ENCODE data around the gene GBGT1.

Gene GBGT1

DNA sequence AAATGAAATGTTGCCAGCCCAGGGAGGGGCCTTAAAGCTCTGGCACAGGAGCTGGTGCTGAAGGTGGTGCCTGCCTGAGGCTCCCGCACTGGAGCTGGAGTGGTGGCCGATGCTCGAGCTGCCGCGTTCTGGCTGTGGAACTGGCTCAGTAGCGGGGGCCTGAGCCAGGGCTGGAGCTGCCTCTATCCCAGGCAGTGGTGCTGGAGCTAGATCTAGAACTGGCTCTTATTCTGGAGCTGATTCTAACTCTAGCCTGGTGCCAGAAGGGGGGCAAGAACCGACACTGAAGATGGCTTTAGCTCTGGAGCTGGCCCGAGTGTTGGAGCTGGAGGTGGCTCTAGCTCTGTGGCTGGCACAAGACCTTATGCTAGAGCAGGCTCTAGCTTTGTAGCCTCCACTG, 26.1 kb upstream of the GBGT1 start:
- Histone ChIP-seq H3K4me1 (ENCODE audit: control insufficient read depth, insufficient read depth, low read length) (no peaks in the 10 kb centered on the region), H3K9ac (ENCODE audit: low read depth, low read length) (no peak overlapping the region), H3K9me3 (replicated peaks; ENCODE audit: low read length) (peaks cover 4% of the 10 kb centered on the region), H3K4me3 (ENCODE audit: low read length) (no peak overlapping the region), H3K36me3 (ENCODE audit: insufficient read depth, low read length) (no peaks in the 10 kb centered on the region), H3K27me3 (ENCODE audit: control insufficient read depth, insufficient read depth, low read length) (peaks cover 34% of the 10 kb centered on the region), H3K4me2 (ENCODE audit: low read length) (no peak overlapping the region)

DNA sequence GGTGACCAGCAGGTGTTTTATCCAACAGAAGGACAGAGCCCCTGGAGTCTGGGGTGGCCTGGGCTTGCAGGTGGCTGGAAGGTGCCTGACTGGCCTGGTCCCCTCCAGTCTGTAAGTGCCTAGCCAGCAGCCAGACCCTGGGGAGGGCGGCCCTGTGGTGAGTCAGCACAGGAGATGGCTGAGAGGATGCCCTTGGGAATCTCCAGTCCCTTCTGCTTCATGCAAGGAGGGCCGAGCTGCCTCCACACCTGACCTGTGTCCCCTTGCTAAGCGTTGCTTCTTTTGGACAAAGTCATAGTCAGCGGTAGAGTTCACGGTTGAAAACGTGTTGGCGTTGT, 25.1 kb upstream of the GBGT1 start:
- H3K27me3 ChIP-seq (ENCODE audit: control insufficient read depth, insufficient read depth, low read length), result peaks cover 38% of the 10 kb centered on the region
- no peak overlapping the region for H3K4me3 ChIP-seq (ENCODE audit: low read length)
- H3K4me1 ChIP-seq (ENCODE audit: control insufficient read depth, insufficient read depth, low read length), result no peaks in the 10 kb centered on the region
- H3K36me3 ChIP-seq (ENCODE audit: insufficient read depth, low read length), result no peaks in the 10 kb centered on the region
- H3K9ac ChIP-seq (ENCODE audit: low read depth, low read length), result no peak overlapping the region
- H3K9me3 ChIP-seq (replicated peaks; ENCODE audit: low read length), result no peaks in the 10 kb centered on the region
- no peak overlapping the region for H3K4me2 ChIP-seq (ENCODE audit: low read length)

DNA sequence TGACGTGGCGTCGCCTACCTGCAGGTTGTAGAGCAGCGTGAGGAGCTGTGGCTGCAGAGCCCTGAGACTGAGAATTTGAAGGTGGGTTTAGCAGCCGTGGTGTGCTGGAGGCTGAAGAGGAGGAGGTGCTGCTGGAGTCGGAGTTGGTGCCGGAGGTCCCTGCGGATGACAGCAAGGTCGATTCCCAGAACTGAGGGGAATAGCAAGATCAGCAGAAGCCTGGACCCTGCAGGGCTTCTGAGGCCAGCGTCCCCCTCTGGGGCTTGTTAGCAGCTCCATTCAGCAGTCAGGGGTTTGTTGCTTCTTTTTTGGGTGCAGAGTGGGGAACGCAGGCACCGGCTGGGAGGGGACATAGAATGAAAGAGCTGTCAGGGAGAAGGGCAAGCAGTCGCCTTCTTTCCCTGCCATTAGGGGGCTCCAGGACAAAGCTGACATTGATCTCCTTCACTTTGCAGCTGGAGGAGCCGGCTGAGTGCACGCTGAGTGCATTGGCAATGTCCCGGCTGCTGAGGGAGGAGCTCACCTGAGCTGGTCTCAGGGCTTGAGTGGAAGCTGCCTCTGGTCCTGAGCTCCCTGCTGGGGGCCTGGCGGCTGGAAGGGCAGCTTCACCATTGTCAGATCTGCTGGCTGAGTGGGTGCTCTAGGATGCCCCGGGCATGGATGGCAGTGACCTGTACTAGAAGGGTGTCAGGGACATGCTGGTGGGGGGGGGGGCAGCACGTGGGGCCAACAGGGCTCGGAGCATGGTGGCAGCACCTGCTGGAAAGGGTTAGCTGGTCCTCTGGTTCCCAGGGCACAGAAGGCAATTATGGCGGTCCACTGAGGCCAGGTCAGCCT, 24.5 kb upstream of the GBGT1 start:
- Histone ChIP-seq H3K4me3 (ENCODE audit: low read length) (no peak overlapping the region), H3K4me2 (ENCODE audit: low read length) (no peak overlapping the region), H3K36me3 (ENCODE audit: insufficient read depth, low read length) (no peaks in the 10 kb centered on the region), H3K4me1 (ENCODE audit: control insufficient read depth, insufficient read depth, low read length) (no peaks in the 10 kb centered on the region), H3K9ac (ENCODE audit: low read depth, low read length) (no peak overlapping the region), H3K27me3 (ENCODE audit: control insufficient read depth, insufficient read depth, low read length) (peaks cover 42% of the 10 kb centered on the region), H3K9me3 (replicated peaks; ENCODE audit: low read length) (no peaks in the 10 kb centered on the region)

DNA sequence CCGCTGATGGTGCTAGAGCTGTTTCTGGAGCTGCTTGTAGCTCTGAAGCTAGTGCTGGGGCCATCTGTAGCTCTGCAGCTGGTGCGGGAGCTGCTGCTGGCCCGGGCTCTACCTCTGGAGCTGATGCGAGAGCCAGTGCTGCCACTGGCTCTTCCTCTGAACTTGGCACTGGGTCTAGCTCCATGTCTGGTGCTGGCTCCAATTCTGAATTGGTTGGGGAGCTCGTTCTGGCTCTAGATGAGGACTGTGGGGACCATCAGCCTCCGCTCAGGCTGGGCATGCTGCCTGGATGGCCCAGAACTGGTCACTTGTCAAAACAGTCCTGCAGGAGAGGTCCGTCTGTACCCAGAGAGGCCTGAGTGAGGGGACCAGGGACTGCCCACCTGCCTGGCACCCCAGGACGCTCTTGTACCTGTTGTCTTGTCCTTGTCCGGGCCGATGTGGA, 23.9 kb upstream of the GBGT1 start:
- no peaks in the 10 kb centered on the region for H3K4me1 ChIP-seq (ENCODE audit: control insufficient read depth, insufficient read depth, low read length)
- no peaks in the 10 kb centered on the region for H3K36me3 ChIP-seq (ENCODE audit: insufficient read depth, low read length)
- H3K4me3 ChIP-seq (ENCODE audit: low read length), result no peak overlapping the region
- H3K9me3 ChIP-seq (replicated peaks; ENCODE audit: low read length), result no peaks in the 10 kb centered on the region
- peaks cover 48% of the 10 kb centered on the region for H3K27me3 ChIP-seq (ENCODE audit: control insufficient read depth, insufficient read depth, low read length)
- no peak overlapping the region for H3K9ac ChIP-seq (ENCODE audit: low read depth, low read length)
- H3K4me2 ChIP-seq (ENCODE audit: low read length), result no peak overlapping the region

DNA sequence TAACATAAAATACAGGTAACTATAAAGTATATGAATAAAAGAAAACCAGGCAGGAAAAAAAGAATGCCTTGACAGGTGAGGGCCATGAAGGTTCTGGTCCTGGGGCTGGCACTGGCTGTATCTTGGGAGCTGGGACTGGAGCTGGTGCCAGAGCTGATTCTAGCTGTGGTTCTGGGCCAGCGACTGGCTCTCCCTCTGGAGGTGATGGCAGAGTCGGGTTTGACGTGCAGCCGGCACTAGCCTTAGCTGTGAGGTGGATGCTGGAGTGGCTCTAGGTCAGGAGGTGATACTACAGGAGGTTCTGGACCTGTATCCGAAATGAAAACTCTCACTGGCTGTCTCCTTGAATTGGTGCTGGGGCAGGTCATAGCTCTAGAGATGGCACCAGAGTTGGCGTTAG, 23.0 kb upstream of the GBGT1 start:
- Histone ChIP-seq H3K36me3 (ENCODE audit: insufficient read depth, low read length) (no peaks in the 10 kb centered on the region), H3K27me3 (ENCODE audit: control insufficient read depth, insufficient read depth, low read length) (peaks cover 57% of the 10 kb centered on the region)

DNA sequence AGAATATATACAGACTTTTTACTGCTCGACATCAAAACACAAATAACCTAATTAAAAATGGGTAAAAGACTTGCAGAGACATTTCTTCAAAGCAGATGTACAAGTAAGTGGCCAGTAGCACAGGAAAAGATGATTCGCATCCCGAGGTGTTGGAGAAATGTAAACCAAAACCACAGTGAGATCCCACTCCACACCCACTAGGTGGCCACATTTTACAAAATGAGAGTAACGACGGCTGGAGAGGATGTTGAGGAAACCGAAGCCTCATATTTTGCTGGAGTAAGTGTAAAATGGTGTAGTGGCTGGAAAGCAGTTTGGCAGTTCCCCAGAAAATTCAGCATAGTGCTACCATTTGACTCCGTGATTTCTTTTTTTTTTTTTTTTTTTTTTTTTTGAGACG, 21.3 kb upstream of the GBGT1 start:
- H3K4me3 ChIP-seq (ENCODE audit: low read length), result no peak overlapping the region
- H3K9ac ChIP-seq (ENCODE audit: low read depth, low read length), result no peak overlapping the region
- no peak overlapping the region for H3K4me2 ChIP-seq (ENCODE audit: low read length)
- no peaks in the 10 kb centered on the region for H3K4me1 ChIP-seq (ENCODE audit: control insufficient read depth, insufficient read depth, low read length)
- H3K9me3 ChIP-seq (replicated peaks; ENCODE audit: low read length), result no peaks in the 10 kb centered on the region
- no peaks in the 10 kb centered on the region for H3K36me3 ChIP-seq (ENCODE audit: insufficient read depth, low read length)
- H3K27me3 ChIP-seq (ENCODE audit: control insufficient read depth, insufficient read depth, low read length), result peaks cover 62% of the 10 kb centered on the region

More for the DNA sequence above, 23.0 kb upstream of the GBGT1 start:
- Histone ChIP-seq H3K4me1 (ENCODE audit: control insufficient read depth, insufficient read depth, low read length) (no peaks in the 10 kb centered on the region), H3K4me3 (ENCODE audit: low read length) (no peak overlapping the region), H3K4me2 (ENCODE audit: low read length) (no peak overlapping the region), H3K9me3 (replicated peaks; ENCODE audit: low read length) (no peaks in the 10 kb centered on the region), H3K9ac (ENCODE audit: low read depth, low read length) (no peak overlapping the region)

DNA sequence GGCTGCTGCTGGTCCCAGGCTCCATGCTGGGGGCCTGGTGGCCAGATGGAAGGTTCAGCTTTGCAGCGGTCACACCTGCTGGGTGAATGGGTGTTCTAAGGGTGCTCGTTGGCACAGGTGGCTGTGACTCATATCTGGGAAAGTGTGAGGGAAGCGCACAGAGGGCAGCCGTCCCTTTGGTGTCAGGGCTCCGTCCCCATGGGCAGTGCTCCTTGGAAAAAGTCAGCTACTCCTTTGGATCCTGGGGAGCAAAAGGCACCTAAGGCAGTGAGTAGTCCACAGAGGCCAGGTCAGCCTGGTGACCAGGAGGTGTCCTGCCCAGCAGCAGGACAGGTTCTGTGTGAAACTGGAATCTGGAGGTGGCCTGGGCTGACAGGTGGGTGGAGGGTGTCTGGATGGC, 18.4 kb upstream of the GBGT1 start:
- Histone ChIP-seq H3K4me3 (ENCODE audit: low read length) (no peak overlapping the region), H3K27me3 (ENCODE audit: control insufficient read depth, insufficient read depth, low read length) (peaks cover 56% of the 10 kb centered on the region), H3K36me3 (ENCODE audit: insufficient read depth, low read length) (no peaks in the 10 kb centered on the region), H3K4me2 (ENCODE audit: low read length) (no peak overlapping the region), H3K4me1 (ENCODE audit: control insufficient read depth, insufficient read depth, low read length) (no peaks in the 10 kb centered on the region), H3K9me3 (replicated peaks; ENCODE audit: low read length) (no peaks in the 10 kb centered on the region), H3K9ac (ENCODE audit: low read depth, low read length) (no peak overlapping the region)

DNA sequence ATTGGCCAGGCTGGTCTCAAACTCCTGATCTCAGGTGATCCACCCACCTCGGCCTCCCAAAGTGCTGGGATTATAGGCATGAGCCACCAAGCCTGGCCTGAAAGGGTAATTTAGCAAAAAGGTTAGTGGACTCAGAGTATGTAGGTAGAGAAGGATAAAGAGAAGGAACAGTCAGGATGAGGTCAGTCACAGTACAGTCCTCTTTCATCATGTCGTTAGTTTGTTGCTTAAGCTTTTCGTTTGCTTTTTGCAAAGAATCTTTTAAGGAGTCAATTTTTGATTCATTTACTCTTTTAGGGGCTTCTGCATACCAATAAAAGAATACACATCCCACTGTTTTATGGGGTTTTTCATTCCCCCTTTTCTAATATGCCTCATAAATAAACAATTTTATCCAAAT, 17.8 kb upstream of the GBGT1 start:
- Histone ChIP-seq H3K4me3 (ENCODE audit: low read length) (no peak overlapping the region), H3K4me1 (ENCODE audit: control insufficient read depth, insufficient read depth, low read length) (no peaks in the 10 kb centered on the region), H3K9ac (ENCODE audit: low read depth, low read length) (no peak overlapping the region), H3K27me3 (ENCODE audit: control insufficient read depth, insufficient read depth, low read length) (peaks cover 52% of the 10 kb centered on the region), H3K36me3 (ENCODE audit: insufficient read depth, low read length) (no peaks in the 10 kb centered on the region), H3K9me3 (replicated peaks; ENCODE audit: low read length) (no peaks in the 10 kb centered on the region), H3K4me2 (ENCODE audit: low read length) (no peak overlapping the region)

DNA sequence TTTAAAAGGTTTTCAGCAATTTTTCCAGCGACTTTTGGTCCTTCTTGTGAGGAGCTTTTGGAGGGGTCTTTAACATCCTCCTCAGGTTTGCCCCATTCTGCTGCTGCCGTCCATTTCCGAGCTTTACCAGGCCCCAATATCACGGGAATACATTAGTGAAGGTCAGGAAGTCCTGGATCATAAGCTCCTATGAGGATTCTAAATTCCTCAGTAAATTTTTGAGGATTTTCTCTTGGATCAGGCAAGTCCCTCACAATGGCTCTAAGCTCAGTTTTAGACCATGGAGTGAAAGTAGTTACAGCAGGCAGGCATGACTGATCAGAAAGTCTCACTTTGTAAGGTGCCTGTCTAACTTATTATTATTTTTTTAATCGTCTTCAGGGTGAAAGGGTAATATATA, 17.2 kb upstream of the GBGT1 start:
- Histone ChIP-seq H3K9me3 (replicated peaks; ENCODE audit: low read length) (no peaks in the 10 kb centered on the region), H3K36me3 (ENCODE audit: insufficient read depth, low read length) (no peaks in the 10 kb centered on the region), H3K27me3 (ENCODE audit: control insufficient read depth, insufficient read depth, low read length) (peaks cover 58% of the 10 kb centered on the region), H3K4me1 (ENCODE audit: control insufficient read depth, insufficient read depth, low read length) (no peaks in the 10 kb centered on the region), H3K9ac (ENCODE audit: low read depth, low read length) (no peak overlapping the region), H3K4me3 (ENCODE audit: low read length) (no peak overlapping the region), H3K4me2 (ENCODE audit: low read length) (no peak overlapping the region)

DNA sequence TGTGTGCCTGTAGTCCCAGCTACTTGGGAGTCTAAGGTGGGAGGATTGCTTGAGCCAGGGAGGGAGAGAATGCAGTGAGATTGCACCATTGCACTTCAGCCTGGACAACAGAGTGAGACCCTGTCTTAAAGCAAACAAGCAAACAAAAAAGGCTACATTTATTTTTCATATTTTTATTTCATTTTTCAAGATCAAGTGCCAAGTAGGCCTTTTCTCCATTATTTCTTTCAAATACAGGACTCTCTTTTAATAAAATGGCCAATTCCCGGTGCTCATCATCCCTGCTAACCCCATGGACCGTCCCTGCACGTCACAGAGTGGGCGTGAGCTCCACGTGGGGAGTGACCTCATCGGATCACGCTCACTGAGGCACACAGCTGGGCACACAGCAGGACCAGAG, 9.3 kb upstream of the GBGT1 start:
- Histone ChIP-seq H3K36me3 (ENCODE audit: insufficient read depth, low read length) (no peaks in the 10 kb centered on the region), H3K4me1 (ENCODE audit: control insufficient read depth, insufficient read depth, low read length) (no peaks in the 10 kb centered on the region), H3K27me3 (ENCODE audit: control insufficient read depth, insufficient read depth, low read length) (peaks cover 60% of the 10 kb centered on the region), H3K4me2 (ENCODE audit: low read length) (no peak overlapping the region), H3K9ac (ENCODE audit: low read depth, low read length) (no peak overlapping the region), H3K9me3 (replicated peaks; ENCODE audit: low read length) (no peaks in the 10 kb centered on the region), H3K4me3 (ENCODE audit: low read length) (no peak overlapping the region)

DNA sequence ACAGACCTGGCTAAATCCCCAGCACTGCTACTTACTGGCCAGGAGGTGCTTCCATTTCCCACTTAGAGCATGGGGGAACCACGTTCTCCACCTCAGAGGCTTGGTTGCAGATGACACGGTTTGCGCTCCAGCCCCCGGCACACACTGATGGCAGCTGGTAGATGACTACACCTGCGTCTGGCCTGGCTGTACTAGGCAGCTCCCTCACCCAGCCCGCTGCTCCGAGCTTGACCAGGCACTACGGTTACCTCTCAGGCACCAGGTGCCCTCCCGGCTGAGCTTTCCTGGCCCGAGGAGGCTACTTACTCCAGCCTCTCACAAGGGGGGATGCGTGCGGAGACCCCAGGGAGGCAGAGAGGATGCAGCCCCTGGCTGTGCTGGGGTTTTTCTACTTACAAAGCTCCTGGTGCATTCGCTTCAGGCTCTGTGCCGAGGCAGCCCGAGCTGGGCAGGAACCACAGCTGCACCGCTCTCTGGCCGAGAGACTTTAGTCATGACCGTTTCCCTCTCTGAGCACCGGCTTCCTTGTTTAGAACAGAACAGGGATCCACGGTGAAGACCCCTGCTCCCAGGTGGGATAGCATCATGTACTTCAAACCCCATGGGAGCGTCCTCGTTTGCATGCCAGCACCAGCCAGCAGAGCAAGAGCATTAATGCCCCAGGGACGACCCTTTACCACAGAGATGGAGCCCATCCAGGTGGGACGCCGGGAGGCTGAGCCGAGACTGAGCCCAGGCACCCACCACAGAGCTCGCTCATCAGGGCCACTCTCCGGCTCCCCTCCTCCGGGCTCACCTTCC, 7.6 kb upstream of the GBGT1 start:
- Histone ChIP-seq H3K36me3 (ENCODE audit: insufficient read depth, low read length) (no peaks in the 10 kb centered on the region), H3K4me3 (ENCODE audit: low read length) (no peak overlapping the region), H3K4me2 (ENCODE audit: low read length) (no peak overlapping the region), H3K9ac (ENCODE audit: low read depth, low read length) (no peak overlapping the region), H3K9me3 (replicated peaks; ENCODE audit: low read length) (no peaks in the 10 kb centered on the region), H3K27me3 (ENCODE audit: control insufficient read depth, insufficient read depth, low read length) (peaks cover 53% of the 10 kb centered on the region), H3K4me1 (ENCODE audit: control insufficient read depth, insufficient read depth, low read length) (no peaks in the 10 kb centered on the region)

DNA sequence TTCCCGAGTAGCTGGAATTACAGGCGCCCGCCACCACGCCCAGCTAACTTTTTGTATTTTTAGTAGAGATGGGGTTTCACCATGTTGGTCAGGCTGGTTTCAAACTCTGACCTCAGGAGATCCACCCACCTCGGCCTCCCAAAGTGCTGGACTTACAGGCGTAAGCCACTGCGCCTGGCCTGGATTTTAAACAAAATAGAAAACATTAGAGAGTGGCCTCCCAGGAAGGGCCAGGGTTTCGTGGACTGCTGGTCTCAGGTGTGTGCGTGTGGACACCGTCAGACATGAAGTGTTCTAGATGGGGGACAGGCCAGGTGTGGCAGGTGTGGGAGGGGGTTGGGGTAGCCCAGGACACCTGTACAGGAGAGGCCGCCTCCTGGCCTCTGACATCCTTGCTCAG, 7.0 kb upstream of the GBGT1 start:
- no peaks in the 10 kb centered on the region for H3K4me1 ChIP-seq (ENCODE audit: control insufficient read depth, insufficient read depth, low read length)
- H3K9me3 ChIP-seq (replicated peaks; ENCODE audit: low read length), result no peaks in the 10 kb centered on the region
- no peak overlapping the region for H3K4me3 ChIP-seq (ENCODE audit: low read length)
- H3K9ac ChIP-seq (ENCODE audit: low read depth, low read length), result no peak overlapping the region
- no peak overlapping the region for H3K4me2 ChIP-seq (ENCODE audit: low read length)
- no peaks in the 10 kb centered on the region for H3K36me3 ChIP-seq (ENCODE audit: insufficient read depth, low read length)
- H3K27me3 ChIP-seq (ENCODE audit: control insufficient read depth, insufficient read depth, low read length), result peaks cover 48% of the 10 kb centered on the region
